CD8-positive, alpha-beta memory T cell (primary cell): Measurements from ENCODE around the gene AP3B2. TPM values are rescaled to one million over a fixed set of nuclear protein-coding genes. Genes with fewer than 3 reads are reported as not detected.

Source experiments
- CTCF ChIA-PET: fragments of 350-600 bp; sonication (Branson Sonifier 250); formaldehyde crosslinking; loops from one replicate; lab custom pipeline; 2021; ENCODE audit warnings: antibody characterized with exemption; lab: Charles Lee
- POLR2A ChIA-PET: fragments of 350-600 bp; sonication (Branson Sonifier 250); formaldehyde crosslinking; loops from one replicate; lab custom pipeline; 2021; ENCODE audit warnings: antibody characterized with exemption; lab: Charles Lee
- DNase-seq, 5 donors: peaks; one replicate each; pipeline versions ENCODE4 v3.0.0 to v3.0.0-alpha.2; 2020 to 2022; ENCODE audit warnings: mixed read lengths in 1 of 5
- H3K27ac ChIP-seq: one replicate; pipeline ENCODE4 v1.7.0; 2013; ENCODE audit warnings: low read depth, mild to moderate bottlenecking, low read length, moderate library complexity
- H3K27me3 ChIP-seq: 2 replicates; pipeline ENCODE4 v1.7.0; 2013; ENCODE audit warnings: low read length, mild to moderate bottlenecking; ENCODE audit not compliant: insufficient read depth, poor library complexity, severe bottlenecking
- H3K36me3 ChIP-seq: 2 replicates; pipeline ENCODE4 v1.7.0; 2013; ENCODE audit warnings: mild to moderate bottlenecking, low read length, moderate library complexity; ENCODE audit not compliant: insufficient read depth
- H3K4me1 ChIP-seq: 2 replicates; pipeline ENCODE4 v1.7.0; 2013; ENCODE audit warnings: mild to moderate bottlenecking, low read length, moderate library complexity; ENCODE audit not compliant: insufficient read depth
- H3K4me3 ChIP-seq: 2 replicates; pipeline ENCODE4 v1.7.0; 2013; ENCODE audit warnings: mild to moderate bottlenecking, low read length
- H3K9me3 ChIP-seq: 2 replicates; pipeline ENCODE4 v1.7.0; 2013; ENCODE audit warnings: mild to moderate bottlenecking, low read length
- H3K27ac Mint-ChIP-seq, 8 donors: one replicate each; pipeline ENCODE4 v1.8.0; 2020 to 2021; ENCODE audit warnings: mixed read lengths in 8 of 8, mild to moderate bottlenecking in 6 of 8, inconsistent platforms in 3 of 8, moderate library complexity in 3 of 8
- H3K27me3 Mint-ChIP-seq, 2 donors: one replicate each; pipeline ENCODE4 v1.8.0; 2020 to 2021; ENCODE audit warnings: mixed read lengths in 2 of 2, mild to moderate bottlenecking in 1 of 2, moderate library complexity in 1 of 2
- H3K36me3 Mint-ChIP-seq, 3 donors: one replicate each; pipeline ENCODE4 v1.8.0; 2020 to 2021; ENCODE audit warnings: mixed read lengths in 3 of 3, inconsistent platforms in 1 of 3, mild to moderate bottlenecking in 1 of 3
- H3K4me1 Mint-ChIP-seq, 3 donors: one replicate each; pipeline ENCODE4 v1.8.0; 2020 to 2021; ENCODE audit warnings: mixed read lengths in 3 of 3, inconsistent platforms in 1 of 3, mild to moderate bottlenecking in 1 of 3
- H3K4me3 Mint-ChIP-seq, 7 donors: one replicate each; pipeline ENCODE4 v1.8.0; 2020 to 2021; ENCODE audit warnings: mixed read lengths in 7 of 7, mild to moderate bottlenecking in 6 of 7, moderate library complexity in 4 of 7, inconsistent platforms in 2 of 7
- H3K9me3 Mint-ChIP-seq, 5 donors: one replicate each; pipeline ENCODE4 v1.8.0; 2020 to 2022; ENCODE audit warnings: mixed read lengths in 5 of 5, mild to moderate bottlenecking in 3 of 5, moderate library complexity in 2 of 5, inconsistent platforms in 1 of 5
- polyA plus RNA-seq: library from polyadenylated mRNA; unstranded; fragments of 300-500 nt; fragmentation: Illumina TruSeq; gene quantifications from one replicate; pipeline ENCODE4 v1.2.3, GENCODE V29; 2021
- total RNA-seq, 2 experiments: library from RNA; stranded (reverse); gene quantifications; one replicate each; pipeline ENCODE4 v1.2.3, GENCODE V29; 2021

The AP3B2 gene
- total and polyA plus RNA-seq, 3 experiments from 2014 or later, result 0.16 to 0.61 TPM; not detected in 1

- no peaks in the 10 kb centered on the region for H3K4me1 Mint-ChIP-seq
- ChIA-PET POLR2A (no interaction called here), CTCF (no interaction called here)
These were observed 17.5 kb downstream of the AP3B2 start for GRCh38 chr15:82692171-82692570.

GRCh38 chr15:82689147-82689546 lies 20.5 kb downstream of the AP3B2 start:
- Mint-ChIP-seq H3K4me1 (no peaks in the 10 kb centered on the region), H3K36me3 (no peaks in the 10 kb centered on the region), H3K4me3 (no peak overlapping the region), H3K27me3 (peaks cover 8 to 16% of the 10 kb centered on the region in 2 donors), H3K9me3 (peaks cover 0 to 2% (median 0%) of the 10 kb centered on the region in 5 donors), H3K27ac (no peak overlapping the region)
- no peak overlapping the region for H3K4me3 ChIP-seq
- ChIA-PET POLR2A (no interaction called here), CTCF (interaction anchor here (1.3 kb wide), 1 partner anchor 9 kb away, joined by 3 read pairs; no protein-coding TSS in a partner anchor)
- no peaks in the 10 kb centered on the region for H3K36me3 ChIP-seq
- no peaks in the 10 kb centered on the region for H3K27me3 ChIP-seq
- DNase-seq, result no peak
- H3K4me1 ChIP-seq, result no peaks in the 10 kb centered on the region
- no peak overlapping the region for H3K27ac ChIP-seq
- H3K9me3 ChIP-seq, result no peaks in the 10 kb centered on the region

More at GRCh38 chr15:82692171-82692570, 17.5 kb downstream of the AP3B2 start:
- H3K4me3 Mint-ChIP-seq, result no peak overlapping the region
- Histone ChIP-seq H3K4me1 (no peaks in the 10 kb centered on the region), H3K27me3 (no peaks in the 10 kb centered on the region), H3K27ac (no peak overlapping the region), H3K9me3 (no peaks in the 10 kb centered on the region), H3K4me3 (no peak overlapping the region), H3K36me3 (no peaks in the 10 kb centered on the region)
- H3K9me3 Mint-ChIP-seq, result peaks cover 0 to 2% (median 0%) of the 10 kb centered on the region in 5 donors
- H3K27me3 Mint-ChIP-seq, result peaks cover 10 to 18% of the 10 kb centered on the region in 2 donors
- H3K27ac Mint-ChIP-seq, result peak overlapping the region in 1 of 8 donors; percentile 75
- DNase-seq, result no peak
- no peaks in the 10 kb centered on the region for H3K36me3 Mint-ChIP-seq

DNA sequence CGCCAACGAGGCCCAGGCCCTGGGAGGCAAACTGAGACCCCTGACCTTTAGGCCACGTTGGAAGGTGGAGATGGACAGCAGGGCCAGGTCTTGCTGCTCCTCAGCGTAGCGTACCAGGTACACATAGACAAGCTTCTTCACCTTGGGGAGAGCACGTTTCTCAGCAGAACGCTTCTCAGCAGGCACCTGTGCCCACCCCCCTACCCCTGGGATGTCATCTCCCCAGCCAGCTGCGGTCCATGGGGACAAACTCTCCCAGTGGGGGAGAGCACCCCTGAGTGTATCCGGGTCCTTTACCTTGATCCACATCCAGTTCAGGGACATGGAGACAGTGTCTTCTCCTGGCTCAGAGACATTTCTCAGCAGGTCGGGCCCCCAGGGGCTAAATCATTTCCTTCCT lies 21.0 kb downstream of the AP3B2 start:
- peaks cover 0 to 2% (median 0%) of the 10 kb centered on the region in 5 donors for H3K9me3 Mint-ChIP-seq
- no peaks in the 10 kb centered on the region for H3K4me1 ChIP-seq
- H3K4me1 Mint-ChIP-seq, result no peaks in the 10 kb centered on the region
- no peak overlapping the region for H3K27ac ChIP-seq
- no peak overlapping the region for H3K4me3 Mint-ChIP-seq
- no peaks in the 10 kb centered on the region for H3K36me3 ChIP-seq
- no peaks in the 10 kb centered on the region for H3K36me3 Mint-ChIP-seq
- DNase-seq, result no peak
- CTCF ChIA-PET, result interaction anchor here (1.3 kb wide), 1 partner anchor 8 kb away, joined by 3 read pairs; no protein-coding TSS in a partner anchor
- peaks cover 8 to 16% of the 10 kb centered on the region in 2 donors for H3K27me3 Mint-ChIP-seq
- H3K4me3 ChIP-seq, result no peak overlapping the region
- POLR2A ChIA-PET, result no interaction called here
- no peak overlapping the region for H3K27ac Mint-ChIP-seq
- H3K27me3 ChIP-seq, result no peaks in the 10 kb centered on the region
- H3K9me3 ChIP-seq, result no peaks in the 10 kb centered on the region

DNA sequence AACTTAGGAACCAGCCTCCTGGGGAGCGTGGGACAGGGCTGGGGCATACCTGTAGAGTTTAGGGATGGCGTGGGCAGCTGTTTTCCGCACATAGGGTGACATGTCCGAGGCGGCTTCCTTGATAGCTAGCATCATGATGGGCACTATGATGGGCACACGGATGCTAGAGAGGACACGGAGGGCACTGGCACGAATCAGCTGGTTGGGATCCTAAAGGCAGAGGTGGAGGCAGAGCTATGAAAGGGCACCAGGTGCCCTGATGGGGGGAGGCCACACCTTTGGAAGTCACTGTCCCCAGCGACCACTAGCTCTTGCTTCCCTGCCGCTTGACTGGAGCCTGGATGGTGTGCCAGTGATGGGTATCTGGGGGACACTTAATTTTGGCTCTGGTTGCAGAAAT lies 28.3 kb downstream of the AP3B2 start:
- H3K4me3 Mint-ChIP-seq, result peak overlapping the region; percentile 90 to 95 (median 91)
- ChIA-PET CTCF (interaction anchor here (1.2 to 3.0 kb wide), 4 partner anchors 8 to 139 kb away, joined by 3 to 11 read pairs (median 3); no protein-coding TSS in a partner anchor), POLR2A (interaction anchor here (1.6 to 2.3 kb wide), 2 partner anchors 69 to 128 kb away, joined by 9 to 19 read pairs; partner anchors contain the start of gene WHAMM)
- H3K27ac ChIP-seq, result no peak overlapping the region
- peaks cover 0 to 4% (median 0%) of the 10 kb centered on the region in 3 donors for H3K36me3 Mint-ChIP-seq
- H3K27me3 Mint-ChIP-seq, result peaks cover 3 to 11% of the 10 kb centered on the region in 2 donors
- no peak for DNase-seq
- H3K9me3 Mint-ChIP-seq, result no peaks in the 10 kb centered on the region
- no peaks in the 10 kb centered on the region for H3K9me3 ChIP-seq
- H3K4me1 ChIP-seq, result peaks cover 8% of the 10 kb centered on the region
- no peaks in the 10 kb centered on the region for H3K36me3 ChIP-seq
- H3K27me3 ChIP-seq, result no peaks in the 10 kb centered on the region
- peak overlapping the region; percentile 65 for H3K4me3 ChIP-seq
- peaks cover 9 to 15% (median 14%) of the 10 kb centered on the region in 3 donors for H3K4me1 Mint-ChIP-seq
- H3K27ac Mint-ChIP-seq, result peak overlapping the region in 4 of 8 donors; percentile 91 to 95 (median 92)

DNA sequence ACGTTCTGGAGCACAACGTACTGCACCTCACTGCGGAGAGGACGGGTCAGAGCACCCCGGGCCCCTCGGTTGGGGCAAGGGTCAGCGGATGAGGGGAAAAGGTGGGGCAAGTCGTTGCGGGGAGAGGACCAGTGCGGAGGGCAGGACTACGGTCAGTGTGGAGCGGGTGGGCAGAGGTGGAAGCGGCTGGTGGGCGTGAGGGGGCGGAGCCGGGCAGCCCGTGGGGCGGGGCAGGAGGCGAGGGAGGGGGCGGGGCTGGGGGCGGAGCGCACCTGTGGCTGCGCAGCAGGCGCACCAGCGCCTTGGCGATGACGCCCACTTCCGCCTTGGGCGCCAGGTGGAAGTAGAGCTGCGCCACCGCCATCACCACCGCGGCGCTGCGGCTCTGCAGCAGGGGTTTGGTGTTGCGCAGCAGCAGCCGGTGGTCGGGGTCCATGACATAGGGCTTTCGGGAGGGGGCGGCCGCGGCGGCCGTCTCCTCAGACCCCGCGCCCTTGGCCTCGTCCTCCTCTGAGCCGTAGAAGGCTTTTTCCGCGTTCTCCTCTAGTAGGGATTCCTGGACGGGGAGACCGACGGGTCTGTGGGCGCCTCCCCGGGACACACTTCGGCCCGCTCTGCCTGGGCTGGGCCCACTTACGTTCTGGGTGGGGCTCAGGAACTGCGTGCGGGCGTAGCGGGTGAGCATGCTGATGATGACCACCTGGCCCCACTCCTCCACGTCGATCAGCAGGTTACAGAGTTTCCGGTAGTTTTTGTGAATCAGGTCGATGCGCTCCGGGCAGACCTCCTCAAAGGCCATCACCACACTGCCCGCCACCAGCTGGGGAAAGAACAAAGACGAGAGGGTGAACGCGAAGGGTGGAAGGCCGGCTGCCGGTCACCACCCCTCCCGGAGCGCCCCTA lies 29.2 kb downstream of the AP3B2 start:
- Histone ChIP-seq H3K36me3 (no peaks in the 10 kb centered on the region), H3K9me3 (no peaks in the 10 kb centered on the region), H3K4me1 (peaks cover 8% of the 10 kb centered on the region), H3K27me3 (no peaks in the 10 kb centered on the region), H3K27ac (peak overlapping the region; percentile 71), H3K4me3 (peak overlapping the region; percentile 65)
- no peaks in the 10 kb centered on the region for H3K9me3 Mint-ChIP-seq
- peaks cover 0 to 4% (median 0%) of the 10 kb centered on the region in 3 donors for H3K36me3 Mint-ChIP-seq
- DNase-seq, result peak; percentile 60 to 89 (median 80)
- ChIA-PET POLR2A (interaction anchor here (1.1 to 2.3 kb wide), 4 partner anchors 69 to 140 kb away, joined by 3 to 19 read pairs (median 6); partner anchors contain the start of genes RPS17 and WHAMM), CTCF (interaction anchor here (0.7 to 3.0 kb wide), 5 partner anchors 9 to 306 kb away, joined by 3 to 11 read pairs (median 3); partner anchors contain the start of gene RAMAC)
- peak overlapping the region; percentile 90 to 95 (median 91) for H3K4me3 Mint-ChIP-seq
- H3K4me1 Mint-ChIP-seq, result peaks cover 9 to 15% (median 14%) of the 10 kb centered on the region in 3 donors
- H3K27me3 Mint-ChIP-seq, result peaks cover 0 to 8% of the 10 kb centered on the region in 2 donors
- peak overlapping the region; percentile 85 to 98 (median 91) for H3K27ac Mint-ChIP-seq

DNA sequence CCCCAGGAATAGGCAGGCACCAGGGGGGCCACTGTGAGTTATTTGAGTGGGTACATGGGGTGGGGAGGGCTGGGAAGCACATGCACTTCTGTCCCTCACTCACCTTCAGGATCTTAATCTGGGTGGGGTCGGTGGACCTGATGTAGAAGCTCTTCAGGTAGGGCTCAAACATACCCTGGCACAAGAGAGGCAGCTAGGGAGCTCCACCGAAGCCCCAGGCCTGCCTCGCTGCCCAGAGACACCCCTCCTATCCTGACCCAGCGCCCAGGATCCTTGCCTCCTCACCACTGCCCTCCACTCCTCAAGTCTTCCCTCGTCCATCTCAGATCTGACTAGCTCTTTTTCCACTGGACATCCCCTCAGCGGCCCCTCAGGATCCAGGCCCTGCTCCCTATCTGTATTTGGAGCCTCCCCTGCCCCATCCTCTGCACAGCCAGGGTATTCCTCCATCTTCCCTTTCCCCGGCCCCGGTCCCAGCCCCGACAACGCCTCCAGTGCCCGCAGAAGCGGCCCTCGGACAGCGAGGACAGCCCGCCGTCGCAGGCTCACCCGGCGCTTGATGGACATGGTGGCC lies 30.0 kb downstream of the AP3B2 start:
- Mint-ChIP-seq H3K27me3 (peaks cover 0 to 8% of the 10 kb centered on the region in 2 donors), H3K36me3 (peaks cover 0 to 4% (median 0%) of the 10 kb centered on the region in 3 donors), H3K27ac (peak overlapping the region in 4 of 8 donors; percentile 60 to 87 (median 79)), H3K4me1 (peaks cover 9 to 15% (median 14%) of the 10 kb centered on the region in 3 donors), H3K9me3 (no peaks in the 10 kb centered on the region), H3K4me3 (peak overlapping the region; percentile 90 to 95 (median 91))
- Histone ChIP-seq H3K4me3 (peak overlapping the region; percentile 64), H3K9me3 (no peaks in the 10 kb centered on the region), H3K27me3 (no peaks in the 10 kb centered on the region), H3K36me3 (no peaks in the 10 kb centered on the region), H3K27ac (no peak overlapping the region), H3K4me1 (peaks cover 8% of the 10 kb centered on the region)
- ChIA-PET POLR2A (interaction anchor here (1.1 to 2.3 kb wide), 3 partner anchors 70 to 139 kb away, joined by 3 to 9 read pairs (median 4); partner anchors contain the start of gene RPS17), CTCF (interaction anchor here (1.4 to 3.0 kb wide), 2 partner anchors 10 to 138 kb away, joined by 3 to 11 read pairs; no protein-coding TSS in a partner anchor)
- no peak for DNase-seq

- Histone ChIP-seq H3K4me3 (no peak overlapping the region), H3K27me3 (no peaks in the 10 kb centered on the region), H3K27ac (no peak overlapping the region), H3K36me3 (no peaks in the 10 kb centered on the region), H3K9me3 (no peaks in the 10 kb centered on the region), H3K4me1 (peaks cover 8% of the 10 kb centered on the region)
- ChIA-PET POLR2A (no interaction called here), CTCF (no interaction called here)
- peak overlapping the region in 2 of 7 donors; percentile 36 to 49 for H3K4me3 Mint-ChIP-seq
- DNase-seq, result no peak
- peak overlapping the region in 2 of 8 donors; percentile 44 to 74 for H3K27ac Mint-ChIP-seq
- H3K27me3 Mint-ChIP-seq, result peaks cover 0 to 5% of the 10 kb centered on the region in 2 donors
- peaks cover 0 to 4% (median 0%) of the 10 kb centered on the region in 3 donors for H3K36me3 Mint-ChIP-seq
- H3K4me1 Mint-ChIP-seq, result peaks cover 9 to 15% (median 14%) of the 10 kb centered on the region in 3 donors
- no peaks in the 10 kb centered on the region for H3K9me3 Mint-ChIP-seq
These were observed 31.9 kb downstream of the AP3B2 start for GRCh38 chr15:82677720-82678323.
